ENCODE results near the gene NPHP1.
"Not testable (repeated sequence)": the region's sequence is repeated elsewhere in the genome, so short reads cannot be mapped to it uniquely, and the experiment has no call there.

NPHP1 gene

DNA sequence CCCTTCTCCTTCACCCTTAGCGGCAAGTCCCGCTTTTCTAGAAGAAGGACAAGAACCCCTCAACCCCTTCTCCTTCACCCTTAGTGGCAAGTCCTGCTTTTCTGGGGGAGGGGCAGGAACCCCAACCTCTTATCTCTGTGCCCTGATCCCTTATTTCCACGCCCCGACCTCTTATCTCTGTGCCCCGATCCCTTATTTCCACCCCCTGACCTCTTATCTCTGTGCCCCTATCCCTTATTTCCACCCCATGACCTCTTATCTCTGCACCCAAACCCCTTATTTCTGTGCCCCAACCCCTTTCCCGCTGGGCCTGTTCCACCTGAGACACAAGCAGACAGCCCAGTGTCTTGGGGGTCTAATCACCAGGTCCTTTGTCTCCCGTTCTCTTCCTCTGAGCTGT is 14.1 kb upstream of the NPHP1 start:
- H3K4me1 ChIP-seq (ENCODE audit: control insufficient read depth, insufficient read depth, low read length); H3K36me3 ChIP-seq (ENCODE audit: insufficient read depth, low read length); H3K4me2 ChIP-seq (ENCODE audit: low read length); H3K9ac ChIP-seq (ENCODE audit: low read depth, low read length); H3K9me3 ChIP-seq (replicated peaks; ENCODE audit: low read length); H3K4me3 ChIP-seq (ENCODE audit: low read length): not testable (repeated sequence)
- peaks cover 87% of the 10 kb centered on the region for H3K27me3 ChIP-seq (ENCODE audit: control insufficient read depth, insufficient read depth, low read length)

DNA sequence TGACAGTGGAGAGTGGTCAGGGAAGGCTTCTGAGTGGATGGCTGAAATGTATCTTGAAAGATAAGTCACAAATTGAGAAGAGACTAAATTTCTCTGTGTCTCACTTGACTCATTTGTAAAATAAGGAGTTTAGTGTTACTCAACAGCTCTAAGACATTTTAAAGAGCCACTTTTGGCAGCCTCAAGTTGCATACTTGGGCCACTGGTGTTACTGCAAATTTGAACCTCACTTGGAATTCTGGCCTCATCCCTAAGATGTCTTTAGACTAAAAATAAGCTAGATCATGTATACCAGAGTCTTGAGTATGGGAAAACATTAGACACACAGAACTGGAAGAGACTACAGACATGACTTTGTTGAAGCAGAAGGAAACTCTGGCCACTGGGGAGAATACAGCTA is 12.0 kb upstream of the NPHP1 start:
- Histone ChIP-seq H3K4me1 (ENCODE audit: control insufficient read depth, insufficient read depth, low read length) (no peaks in the 10 kb centered on the region), H3K4me3 (ENCODE audit: low read length) (no peak overlapping the region), H3K27me3 (ENCODE audit: control insufficient read depth, insufficient read depth, low read length) (peaks cover 67% of the 10 kb centered on the region), H3K36me3 (ENCODE audit: insufficient read depth, low read length) (no peaks in the 10 kb centered on the region), H3K9me3 (replicated peaks; ENCODE audit: low read length) (no peaks in the 10 kb centered on the region), H3K4me2 (ENCODE audit: low read length) (no peak overlapping the region), H3K9ac (ENCODE audit: low read depth, low read length) (no peak overlapping the region)

DNA sequence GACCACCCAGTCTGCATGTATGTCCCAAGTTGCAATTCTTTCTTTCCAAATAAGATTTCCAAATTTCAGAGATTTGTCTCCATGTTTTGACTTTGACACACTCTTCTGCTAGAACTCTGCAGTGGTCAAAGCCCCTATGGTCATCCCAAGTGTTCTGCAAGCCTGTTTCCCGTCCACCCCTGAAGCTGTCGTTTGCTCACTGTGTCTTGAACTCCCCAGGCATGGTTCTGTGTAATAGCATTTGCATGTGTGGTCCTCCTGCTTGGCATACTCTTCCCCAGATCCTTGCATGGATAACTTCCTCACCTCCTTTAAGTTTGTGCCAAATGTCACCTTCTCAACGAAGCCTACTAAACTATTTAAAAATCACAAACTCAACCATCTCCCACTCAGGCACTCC is 11.4 kb upstream of the NPHP1 start:
- Histone ChIP-seq H3K9ac (ENCODE audit: low read depth, low read length) (no peak overlapping the region), H3K36me3 (ENCODE audit: insufficient read depth, low read length) (no peaks in the 10 kb centered on the region), H3K27me3 (ENCODE audit: control insufficient read depth, insufficient read depth, low read length) (peaks cover 61% of the 10 kb centered on the region), H3K9me3 (replicated peaks; ENCODE audit: low read length) (no peaks in the 10 kb centered on the region), H3K4me1 (ENCODE audit: control insufficient read depth, insufficient read depth, low read length) (no peaks in the 10 kb centered on the region), H3K4me2 (ENCODE audit: low read length) (no peak overlapping the region), H3K4me3 (ENCODE audit: low read length) (no peak overlapping the region)

DNA sequence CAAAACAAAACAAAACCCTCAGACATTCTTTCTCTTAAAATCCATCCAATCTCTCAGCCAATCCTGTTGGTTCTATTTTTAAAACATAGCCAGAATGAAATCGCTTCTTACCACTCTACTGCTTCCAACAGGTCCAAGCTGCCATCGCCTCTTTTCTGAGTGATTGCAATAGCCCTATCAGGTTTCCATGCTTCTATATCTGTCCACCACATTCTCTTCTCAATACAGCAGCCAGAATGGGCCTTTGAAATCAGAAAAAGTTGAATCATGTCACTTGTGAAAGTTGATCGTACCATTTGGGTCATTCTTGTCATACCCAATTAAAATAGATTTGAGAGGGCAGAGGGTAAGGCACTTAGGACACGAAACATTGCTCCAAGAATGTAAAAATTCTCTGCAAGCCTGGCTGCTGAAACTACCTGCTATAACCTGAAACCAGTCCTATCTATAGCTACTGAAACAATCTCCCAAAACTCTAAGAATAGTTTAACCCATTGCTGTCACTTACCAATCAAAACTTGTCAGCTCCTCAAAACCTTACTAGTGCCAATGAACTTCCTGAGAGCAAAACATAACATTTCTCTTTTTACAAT is 10.8 kb upstream of the NPHP1 start:
- Histone ChIP-seq H3K9ac (ENCODE audit: low read depth, low read length) (no peak overlapping the region), H3K4me1 (ENCODE audit: control insufficient read depth, insufficient read depth, low read length) (no peaks in the 10 kb centered on the region), H3K9me3 (replicated peaks; ENCODE audit: low read length) (no peaks in the 10 kb centered on the region), H3K4me2 (ENCODE audit: low read length) (no peak overlapping the region), H3K36me3 (ENCODE audit: insufficient read depth, low read length) (no peaks in the 10 kb centered on the region), H3K4me3 (ENCODE audit: low read length) (no peak overlapping the region), H3K27me3 (ENCODE audit: control insufficient read depth, insufficient read depth, low read length) (peaks cover 57% of the 10 kb centered on the region)

DNA sequence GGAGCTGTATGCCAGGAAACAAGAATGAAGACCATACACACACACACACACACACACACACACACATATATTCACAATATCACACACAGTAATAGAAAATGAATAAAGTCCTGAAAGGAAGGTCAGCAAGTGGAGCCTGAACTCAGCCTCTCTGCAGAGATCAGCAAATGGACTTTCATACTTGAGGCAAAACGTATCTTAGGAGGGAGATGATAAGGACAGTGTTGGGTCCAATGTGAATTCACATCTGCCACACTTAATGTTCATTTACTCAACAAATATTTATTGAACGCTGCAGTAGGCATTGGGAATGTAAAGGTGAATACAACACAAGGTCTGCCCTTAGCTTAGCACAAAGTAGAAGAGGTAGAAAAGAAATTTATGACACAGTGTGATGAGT is 10.3 kb upstream of the NPHP1 start:
- H3K27me3 ChIP-seq (ENCODE audit: control insufficient read depth, insufficient read depth, low read length): peaks cover 53% of the 10 kb centered on the region
- no peak overlapping the region for H3K9ac ChIP-seq (ENCODE audit: low read depth, low read length)
- no peak overlapping the region for H3K4me2 ChIP-seq (ENCODE audit: low read length)
- no peaks in the 10 kb centered on the region for H3K4me1 ChIP-seq (ENCODE audit: control insufficient read depth, insufficient read depth, low read length)
- no peaks in the 10 kb centered on the region for H3K9me3 ChIP-seq (replicated peaks; ENCODE audit: low read length)
- no peaks in the 10 kb centered on the region for H3K36me3 ChIP-seq (ENCODE audit: insufficient read depth, low read length)
- H3K4me3 ChIP-seq (ENCODE audit: low read length): no peak overlapping the region

DNA sequence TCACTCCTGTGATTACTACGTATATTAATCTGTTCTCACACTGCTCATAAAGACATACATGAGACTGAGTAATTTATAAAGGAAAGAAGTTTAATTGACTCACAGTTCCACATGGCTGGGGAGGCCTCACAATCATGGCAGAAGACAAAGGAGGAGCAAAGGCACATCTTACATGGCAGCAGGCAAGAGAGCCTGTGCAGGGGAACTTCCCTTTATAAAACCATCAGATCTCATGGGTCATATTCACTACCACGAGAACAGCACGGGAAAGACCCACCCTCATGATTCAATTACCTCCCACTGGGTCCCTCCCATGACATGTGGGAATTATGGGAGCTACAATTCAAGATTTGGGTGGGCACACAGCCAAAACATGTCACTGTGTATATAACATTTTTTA is 8.7 kb upstream of the NPHP1 start:
- H3K4me2 ChIP-seq (ENCODE audit: low read length); H3K4me1 ChIP-seq (ENCODE audit: control insufficient read depth, insufficient read depth, low read length); H3K36me3 ChIP-seq (ENCODE audit: insufficient read depth, low read length); H3K9me3 ChIP-seq (replicated peaks; ENCODE audit: low read length); H3K9ac ChIP-seq (ENCODE audit: low read depth, low read length); H3K4me3 ChIP-seq (ENCODE audit: low read length): not testable (repeated sequence)
- peaks cover 40% of the 10 kb centered on the region for H3K27me3 ChIP-seq (ENCODE audit: control insufficient read depth, insufficient read depth, low read length)

DNA sequence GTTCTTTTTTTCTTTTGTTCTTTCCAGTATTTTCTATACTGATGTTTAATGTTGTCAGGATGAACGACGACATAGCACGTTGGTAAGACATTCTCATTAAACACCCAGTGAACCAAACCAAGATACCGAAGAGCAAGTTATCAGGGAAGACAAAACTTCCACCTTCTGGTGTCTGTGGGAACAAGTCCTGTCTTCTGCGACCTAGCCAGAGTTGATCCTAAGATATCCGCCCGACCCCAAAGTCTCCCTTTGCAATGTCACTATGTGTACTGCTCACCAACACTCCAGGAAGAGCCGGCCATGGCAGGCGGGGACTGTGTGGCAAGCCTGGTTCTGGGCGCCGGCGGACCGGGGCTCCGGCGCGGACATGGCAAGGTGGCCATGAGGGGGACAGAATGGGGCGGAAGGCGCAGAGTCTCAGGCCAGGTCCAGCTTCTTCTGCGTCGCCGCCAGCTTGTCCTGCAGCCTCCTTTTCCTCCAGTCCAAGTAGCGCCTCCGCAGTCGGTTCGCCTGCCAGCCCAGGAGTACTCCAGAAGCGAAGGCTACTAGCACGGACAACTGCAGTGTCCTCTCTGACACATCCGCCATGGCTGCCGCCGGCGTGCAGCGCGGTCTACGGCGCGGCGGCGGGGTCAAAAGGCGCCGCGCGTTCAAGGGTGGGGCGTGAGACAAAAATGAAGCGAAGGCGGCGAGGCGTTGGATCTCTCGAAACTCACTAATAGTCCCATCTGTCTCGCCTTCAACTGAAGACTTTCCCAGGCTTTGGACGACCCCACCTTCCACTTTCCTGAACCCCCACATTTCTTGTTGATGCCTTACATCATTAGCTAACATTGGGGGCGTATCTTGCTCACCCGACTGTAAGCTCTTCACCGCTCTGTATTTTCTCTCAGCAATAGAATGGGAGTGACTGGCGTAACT is 7.4 kb upstream of the NPHP1 start, which contains the start of gene MTLN:
Gene MTLN (minus strand): TSS at position 610 of the 921 bp plus-strand sequence. CDS start 22 bp downstream, at position 588.
- Histone ChIP-seq H3K4me2 (ENCODE audit: low read length) (peak within 1 kb of the TSS; percentile 87), H3K9ac (ENCODE audit: low read depth, low read length) (peak within 1 kb of the TSS; percentile 85), H3K36me3 (ENCODE audit: insufficient read depth, low read length) (peaks cover 5% of the 10 kb centered on the region), H3K27me3 (ENCODE audit: control insufficient read depth, insufficient read depth, low read length) (peaks cover 28% of the 10 kb centered on the region), H3K4me3 (ENCODE audit: low read length) (peak within 1 kb of the TSS; percentile 82), H3K4me1 (ENCODE audit: control insufficient read depth, insufficient read depth, low read length) (no peaks in the 10 kb centered on the region), H3K9me3 (replicated peaks; ENCODE audit: low read length) (no peaks in the 10 kb centered on the region)

DNA sequence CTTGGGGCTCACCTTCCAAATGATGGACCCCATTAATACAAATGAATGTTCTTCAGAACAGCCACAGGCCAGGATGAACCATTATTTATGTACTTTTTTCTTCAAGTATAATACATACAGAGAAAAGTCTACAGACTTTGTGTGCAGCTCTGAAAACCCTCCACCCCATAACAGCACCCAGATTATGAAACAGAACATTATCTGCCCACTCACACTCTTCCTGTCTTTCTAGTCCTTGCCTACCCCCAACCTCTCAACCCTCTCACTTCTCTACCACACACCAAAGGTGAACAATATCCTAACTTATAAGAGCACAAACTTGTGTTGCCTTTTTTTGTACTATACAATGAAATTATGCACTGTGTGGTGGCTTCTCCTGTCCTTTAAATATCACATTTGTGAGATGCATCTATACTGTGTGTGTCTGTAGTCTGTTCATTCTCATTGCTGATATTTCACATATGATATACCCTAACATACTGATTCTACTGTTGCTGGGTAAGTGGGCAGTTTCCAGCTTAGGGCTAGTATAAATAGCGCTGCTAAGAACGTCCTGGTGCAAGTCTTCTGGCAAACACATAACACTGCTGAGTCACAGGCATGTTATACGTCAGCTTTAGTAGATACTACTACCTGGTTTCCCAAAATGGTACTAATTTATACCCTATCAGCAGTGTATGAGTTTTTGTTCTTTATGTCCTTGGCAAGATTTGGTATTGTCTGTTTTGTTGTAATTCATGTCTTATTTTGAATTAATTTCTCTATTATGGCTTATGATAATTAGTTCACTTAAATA is 1.0 kb upstream of the NPHP1 start:
- Histone ChIP-seq H3K27me3 (ENCODE audit: control insufficient read depth, insufficient read depth, low read length) (no peaks in the 10 kb centered on the region), H3K9me3 (replicated peaks; ENCODE audit: low read length) (no peaks in the 10 kb centered on the region), H3K4me2 (ENCODE audit: low read length) (no peak overlapping the region), H3K4me3 (ENCODE audit: low read length) (no peak overlapping the region), H3K36me3 (ENCODE audit: insufficient read depth, low read length) (peaks cover 5% of the 10 kb centered on the region), H3K9ac (ENCODE audit: low read depth, low read length) (no peak overlapping the region), H3K4me1 (ENCODE audit: control insufficient read depth, insufficient read depth, low read length) (peaks cover 5% of the 10 kb centered on the region)

DNA sequence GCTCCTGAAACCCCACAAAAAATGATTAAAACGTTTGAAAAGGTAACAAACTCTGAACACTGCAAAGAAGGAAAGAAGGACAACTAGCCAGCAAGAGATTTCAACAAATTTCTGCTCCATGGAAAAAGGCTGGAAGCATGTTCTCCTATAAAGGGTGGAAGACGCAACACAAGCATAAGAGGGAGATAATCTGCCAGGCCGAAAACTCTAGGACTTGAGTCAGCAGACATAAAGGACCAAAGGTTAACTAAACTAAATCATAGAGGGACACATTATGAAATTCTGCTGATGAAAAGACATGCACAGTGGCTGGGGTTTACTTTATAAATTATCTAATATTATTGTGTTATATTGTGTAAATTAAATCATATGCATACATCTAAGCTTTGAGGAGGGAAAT is 6.8 kb downstream of the NPHP1 start:
- Histone ChIP-seq H3K4me3 (ENCODE audit: low read length) (no peak overlapping the region), H3K9ac (ENCODE audit: low read depth, low read length) (no peak overlapping the region), H3K9me3 (replicated peaks; ENCODE audit: low read length) (no peaks in the 10 kb centered on the region), H3K4me1 (ENCODE audit: control insufficient read depth, insufficient read depth, low read length) (no peaks in the 10 kb centered on the region), H3K4me2 (ENCODE audit: low read length) (no peak overlapping the region), H3K27me3 (ENCODE audit: control insufficient read depth, insufficient read depth, low read length) (no peaks in the 10 kb centered on the region), H3K36me3 (ENCODE audit: insufficient read depth, low read length) (no peaks in the 10 kb centered on the region)

DNA sequence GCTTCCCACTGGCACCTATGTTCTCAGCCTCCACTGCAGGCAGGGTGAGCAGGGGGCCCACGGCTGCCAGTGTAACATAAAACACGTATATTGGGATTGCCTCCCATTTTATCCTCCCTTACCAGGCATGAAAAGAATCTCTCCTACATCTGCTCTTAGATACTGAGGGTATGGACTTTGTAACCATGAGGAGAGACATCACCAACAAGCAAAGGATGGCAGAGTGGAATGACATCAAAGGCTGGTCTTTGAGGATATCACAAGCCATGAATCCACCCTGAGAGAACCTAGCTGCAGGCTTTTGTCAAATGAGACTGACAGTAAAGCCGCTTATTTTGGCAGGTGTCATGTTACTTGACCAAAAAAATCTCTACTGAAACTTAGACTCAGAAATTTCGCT is 7.4 kb downstream of the NPHP1 start:
- H3K4me1 ChIP-seq (ENCODE audit: control insufficient read depth, insufficient read depth, low read length): no peaks in the 10 kb centered on the region
- no peaks in the 10 kb centered on the region for H3K36me3 ChIP-seq (ENCODE audit: insufficient read depth, low read length)

DNA sequence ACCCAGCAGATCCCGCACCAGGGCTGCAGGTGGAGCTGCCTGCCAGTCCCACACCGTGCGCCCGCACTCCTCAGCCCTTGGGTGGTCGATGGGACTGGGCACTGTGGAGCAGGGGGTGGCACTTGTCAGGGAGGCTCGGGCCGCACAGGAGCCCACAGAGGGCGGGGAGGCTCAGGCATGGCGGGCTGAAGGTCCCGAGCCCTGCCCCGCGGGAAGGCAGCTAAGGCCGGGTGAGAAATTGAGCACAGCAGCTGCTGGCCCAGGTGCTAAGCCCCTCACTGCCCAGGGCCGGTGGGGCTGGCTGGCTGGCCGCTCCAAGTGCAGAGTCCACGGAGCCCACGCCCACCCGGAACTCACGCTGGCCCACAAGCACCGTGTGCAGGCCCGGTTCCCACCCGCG is 14.6 kb downstream of the NPHP1 start:
- H3K36me3 ChIP-seq (ENCODE audit: insufficient read depth, low read length); H3K4me1 ChIP-seq (ENCODE audit: control insufficient read depth, insufficient read depth, low read length); H3K9ac ChIP-seq (ENCODE audit: low read depth, low read length); H3K4me3 ChIP-seq (ENCODE audit: low read length); H3K4me2 ChIP-seq (ENCODE audit: low read length); H3K27me3 ChIP-seq (ENCODE audit: control insufficient read depth, insufficient read depth, low read length); H3K9me3 ChIP-seq (replicated peaks; ENCODE audit: low read length): not testable (repeated sequence)

More for the DNA sequence above, 7.4 kb downstream of the NPHP1 start:
- no peak overlapping the region for H3K4me2 ChIP-seq (ENCODE audit: low read length)
- no peaks in the 10 kb centered on the region for H3K27me3 ChIP-seq (ENCODE audit: control insufficient read depth, insufficient read depth, low read length)
- no peaks in the 10 kb centered on the region for H3K9me3 ChIP-seq (replicated peaks; ENCODE audit: low read length)
- no peak overlapping the region for H3K9ac ChIP-seq (ENCODE audit: low read depth, low read length)
- H3K4me3 ChIP-seq (ENCODE audit: low read length): no peak overlapping the region

Data from skeletal muscle satellite cell (primary cell).